Suprapubic skin (tissue), 4 donors: Measurements from ENCODE around the gene NCK2. TPM values are rescaled to one million over a fixed set of nuclear protein-coding genes. Genes with fewer than 3 reads are reported as not detected.

Experiments used
- DNase-seq, 2 donors: peaks; one replicate each; pipeline ENCODE4 v3.0.0-alpha.2; 2019; ENCODE audit warnings: low spot score in 2 of 2
- H3K27ac ChIP-seq: fragments of 200-600 bp; sonication (generic); one replicate; pipeline ENCODE4 v1.5.1; 2019
- H3K27me3 ChIP-seq: fragments of 200-600 bp; sonication (generic); one replicate; pipeline ENCODE4 v1.5.1; 2019
- H3K36me3 ChIP-seq: fragments of 200-600 bp; sonication (generic); one replicate; pipeline ENCODE4 v1.5.1; 2019
- H3K4me1 ChIP-seq: fragments of 200-600 bp; sonication (generic); one replicate; pipeline ENCODE4 v1.5.1; 2019
- H3K4me3 ChIP-seq: fragments of 200-600 bp; sonication (generic); one replicate; pipeline ENCODE4 v1.5.1; 2019; ENCODE audit warnings: mild to moderate bottlenecking
- H3K9me3 ChIP-seq: fragments of 200-600 bp; sonication (generic); one replicate; pipeline ENCODE4 v1.5.1; 2019
- CTCF ChIP-seq, 2 donors: fragments of 200-600 bp in 1 of 2; fragments of 450-650 bp in 1 of 2; sonication (generic) in 1 of 2; IDR thresholded peaks; one replicate each; pipeline ENCODE4 v1.5.1; 2016 to 2019; ENCODE audit warnings: antibody characterized with exemption in 2 of 2, mild to moderate bottlenecking in 1 of 2, moderate library complexity in 1 of 2
- EP300 ChIP-seq: sonication (generic); formaldehyde crosslinking; IDR thresholded peaks from one replicate; pipeline ENCODE4 v1.6.1; 2017; ENCODE audit warnings: antibody characterized with exemption
- POLR2A ChIP-seq, 2 donors: fragments of 450-650 bp; IDR thresholded peaks; one replicate each; pipeline ENCODE4 v1.6.1; 2017; ENCODE audit warnings: antibody characterized with exemption in 2 of 2, mild to moderate bottlenecking in 2 of 2, moderate library complexity in 2 of 2
- POLR2AphosphoS5 ChIP-seq, 3 donors: sonication (generic); formaldehyde crosslinking; IDR thresholded peaks; one replicate each; pipeline ENCODE4 v1.6.1; 2017; ENCODE audit warnings: antibody characterized with exemption in 3 of 3
- WGBS: methylation state at CpG from one replicate; pipeline ENCODE4 v1.1.5; 2018; 5-methylcytosine and 5-hydroxymethylcytosine counted together
- total RNA-seq, 4 donors: library from RNA; depleted of rRNA; stranded (reverse); fragments of >200 nt; gene quantifications; one replicate each; pipeline ENCODE4 v1.1.0, GENCODE V29; 2016

The NCK2 gene
- total RNA-seq, 4 donors from 2014 or later: 40.1 to 59.4 (median 49.2) TPM

GRCh38 chr2:105786231-105787230 lies 41.8 kb downstream of the NCK2 start:
- TF ChIP-seq POLR2AphosphoS5 (IDR thresholded peaks at IDR 0.05): no peak
- no peak for TF ChIP-seq EP300
- no peak for TF ChIP-seq CTCF (IDR thresholded peaks at IDR 0.05)
- no peak for TF ChIP-seq POLR2A (IDR thresholded peaks at IDR 0.05)
- WGBS: 66% methylated on average over 23 of the region's 23 CpGs
- Histone ChIP-seq H3K4me1 (peaks cover 34% of the 10 kb centered on the region), H3K36me3 (no peaks in the 10 kb centered on the region), H3K4me3 (no peak overlapping the region), H3K27ac (no peak overlapping the region), H3K9me3 (no peaks in the 10 kb centered on the region), H3K27me3 (no peaks in the 10 kb centered on the region)
- no peak for DNase-seq

GRCh38 chr2:105787376-105788318 lies 42.9 kb downstream of the NCK2 start:
- WGBS: 67% methylated on average over 7 of the region's 11 CpGs
- H3K9me3 ChIP-seq: no peaks in the 10 kb centered on the region
- no peak overlapping the region for H3K4me3 ChIP-seq
- no peaks in the 10 kb centered on the region for H3K36me3 ChIP-seq
- no peak for TF ChIP-seq CTCF (IDR thresholded peaks at IDR 0.05)
- TF ChIP-seq EP300: no peak
- no peak for TF ChIP-seq POLR2AphosphoS5 (IDR thresholded peaks at IDR 0.05)
- no peak for TF ChIP-seq POLR2A (IDR thresholded peaks at IDR 0.05)
- no peaks in the 10 kb centered on the region for H3K27me3 ChIP-seq
- H3K27ac ChIP-seq: no peak overlapping the region
- peaks cover 40% of the 10 kb centered on the region for H3K4me1 ChIP-seq
- DNase-seq: no peak

GRCh38 chr2:105788670-105789290 lies 44.1 kb downstream of the NCK2 start:
- TF ChIP-seq CTCF (IDR thresholded peaks at IDR 0.05): no peak
- TF ChIP-seq EP300: no peak
- TF ChIP-seq POLR2A (IDR thresholded peaks at IDR 0.05): no peak
- no peaks in the 10 kb centered on the region for H3K9me3 ChIP-seq
- H3K4me1 ChIP-seq: peaks cover 41% of the 10 kb centered on the region
- no peaks in the 10 kb centered on the region for H3K27me3 ChIP-seq
- no peak overlapping the region for H3K27ac ChIP-seq
- DNase-seq: no peak
- H3K36me3 ChIP-seq: no peaks in the 10 kb centered on the region
- 68% methylated on average over 12 of the region's 12 CpGs for WGBS
- H3K4me3 ChIP-seq: no peak overlapping the region

GRCh38 chr2:105789745-105790460 lies 45.2 kb downstream of the NCK2 start:
- peaks cover 46% of the 10 kb centered on the region for H3K4me1 ChIP-seq
- TF ChIP-seq EP300 (no peak), CTCF (IDR thresholded peaks at IDR 0.05) (no peak), POLR2AphosphoS5 (IDR thresholded peaks at IDR 0.05) (no peak), POLR2A (IDR thresholded peaks at IDR 0.05) (no peak)
- no peaks in the 10 kb centered on the region for H3K27me3 ChIP-seq
- WGBS: 24% methylated on average over 11 of the region's 11 CpGs
- H3K9me3 ChIP-seq: no peaks in the 10 kb centered on the region
- no peaks in the 10 kb centered on the region for H3K36me3 ChIP-seq
- H3K4me3 ChIP-seq: peak overlapping the region; percentile 2
- no peak for DNase-seq
- H3K27ac ChIP-seq: peak overlapping the region; percentile 50
